ENCODE results near the gene CNOT4.

The CNOT4 gene

DNA sequence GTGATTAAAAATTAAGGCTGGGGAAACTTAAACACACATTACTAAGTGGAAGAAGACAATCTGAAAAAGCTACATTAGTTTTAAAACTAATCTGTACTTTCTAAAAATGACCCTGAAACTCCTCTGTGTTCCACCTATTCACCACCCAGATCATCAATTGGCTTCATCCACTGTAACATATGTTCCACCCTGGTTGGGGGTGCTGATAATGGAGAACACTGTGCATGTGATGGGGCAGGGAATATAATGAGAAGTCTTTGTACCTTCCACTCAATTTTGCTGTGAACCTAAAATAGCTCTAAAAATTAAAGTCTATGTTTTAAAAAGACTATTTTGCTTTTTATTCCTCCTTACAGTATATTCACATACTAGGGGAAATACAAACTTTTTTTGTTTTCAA is 132.7 kb downstream of the CNOT4 start:
- Histone ChIP-seq H3K4me3 (ENCODE audit: insufficient read depth, low read depth, low read length, poor library complexity, severe bottlenecking) (no peak overlapping the region), H3K9me3 (ENCODE audit: control insufficient read depth, low read length) (no peaks in the 10 kb centered on the region), H3K27ac (ENCODE audit: insufficient read depth, low read length, poor library complexity, severe bottlenecking) (no peak overlapping the region), H3K27me3 (replicated peaks; ENCODE audit: control insufficient read depth, insufficient read depth, low read length, poor library complexity, severe bottlenecking) (no peaks in the 10 kb centered on the region), H3K4me1 (ENCODE audit: control insufficient read depth, insufficient read depth, low read length, poor library complexity, severe bottlenecking) (no peaks in the 10 kb centered on the region), H3K36me3 (ENCODE audit: control insufficient read depth, insufficient read depth, low read length) (no peaks in the 10 kb centered on the region)
- no peak for DNase-seq

DNA sequence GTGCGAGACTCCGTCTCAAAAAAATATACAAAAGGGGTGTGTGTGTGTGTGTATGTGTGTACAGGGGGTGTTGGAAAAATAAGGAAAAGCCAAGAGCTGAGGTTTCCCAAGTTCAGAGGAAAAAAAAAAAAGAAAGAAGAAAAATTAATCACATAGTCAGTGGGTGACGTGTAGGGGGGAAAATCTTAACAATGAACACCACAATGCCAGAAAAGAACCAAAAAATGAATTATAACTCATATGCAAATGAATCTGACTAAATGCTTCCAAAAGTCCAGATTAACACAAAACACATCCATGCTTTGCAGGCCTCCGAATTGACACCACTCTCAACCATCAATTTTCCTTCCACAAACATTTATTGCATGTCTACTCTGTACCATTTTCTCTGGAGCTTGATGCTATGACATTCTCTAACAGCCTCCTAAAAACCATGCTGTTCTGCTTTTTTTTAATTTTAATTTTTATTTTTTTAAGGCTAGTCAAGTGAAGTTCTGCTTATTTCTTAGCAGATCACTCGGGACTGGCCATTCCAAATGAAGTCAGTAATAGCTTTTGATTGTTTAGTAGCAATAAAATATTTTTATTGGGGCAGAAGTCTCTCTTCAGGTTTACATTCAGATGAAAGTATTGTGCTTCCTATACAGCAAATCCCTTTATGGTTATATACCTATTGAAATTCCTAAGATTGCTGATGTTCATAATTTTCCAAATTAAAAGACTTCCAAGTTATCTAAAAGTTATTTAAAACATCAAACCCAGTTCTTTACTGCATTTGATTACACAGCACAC is 133.8 kb downstream of the CNOT4 start:
- Histone ChIP-seq H3K27me3 (replicated peaks; ENCODE audit: control insufficient read depth, insufficient read depth, low read length, poor library complexity, severe bottlenecking) (no peaks in the 10 kb centered on the region), H3K4me3 (ENCODE audit: insufficient read depth, low read depth, low read length, poor library complexity, severe bottlenecking) (no peak overlapping the region), H3K9me3 (ENCODE audit: control insufficient read depth, low read length) (no peaks in the 10 kb centered on the region), H3K4me1 (ENCODE audit: control insufficient read depth, insufficient read depth, low read length, poor library complexity, severe bottlenecking) (no peaks in the 10 kb centered on the region), H3K36me3 (ENCODE audit: control insufficient read depth, insufficient read depth, low read length) (no peaks in the 10 kb centered on the region), H3K27ac (ENCODE audit: insufficient read depth, low read length, poor library complexity, severe bottlenecking) (no peak overlapping the region)
- DNase-seq, result no peak

DNA sequence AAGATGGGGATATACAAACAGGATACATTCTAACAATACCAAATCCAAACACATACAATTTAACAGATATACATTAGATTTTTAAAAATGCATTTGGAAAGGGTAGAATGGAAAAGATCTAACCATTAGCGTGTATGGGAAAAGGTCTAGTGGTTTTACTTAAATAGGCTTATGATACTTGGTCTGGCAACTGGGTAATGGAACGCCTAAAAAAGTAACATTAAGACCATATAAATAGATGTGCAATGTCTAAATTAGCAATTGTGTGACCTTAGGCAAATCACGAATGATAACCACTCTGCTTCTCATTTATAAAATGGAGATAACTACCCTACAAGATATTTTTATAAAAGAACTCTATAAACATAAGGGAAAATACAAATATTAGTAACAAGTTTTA is 135.2 kb downstream of the CNOT4 start:
- H3K4me1 ChIP-seq (ENCODE audit: control insufficient read depth, insufficient read depth, low read length, poor library complexity, severe bottlenecking), result no peaks in the 10 kb centered on the region
- H3K27ac ChIP-seq (ENCODE audit: insufficient read depth, low read length, poor library complexity, severe bottlenecking), result no peak overlapping the region
- no peaks in the 10 kb centered on the region for H3K9me3 ChIP-seq (ENCODE audit: control insufficient read depth, low read length)
- no peaks in the 10 kb centered on the region for H3K36me3 ChIP-seq (ENCODE audit: control insufficient read depth, insufficient read depth, low read length)
- no peak overlapping the region for H3K4me3 ChIP-seq (ENCODE audit: insufficient read depth, low read depth, low read length, poor library complexity, severe bottlenecking)
- no peaks in the 10 kb centered on the region for H3K27me3 ChIP-seq (replicated peaks; ENCODE audit: control insufficient read depth, insufficient read depth, low read length, poor library complexity, severe bottlenecking)
- DNase-seq, result no peak

DNA sequence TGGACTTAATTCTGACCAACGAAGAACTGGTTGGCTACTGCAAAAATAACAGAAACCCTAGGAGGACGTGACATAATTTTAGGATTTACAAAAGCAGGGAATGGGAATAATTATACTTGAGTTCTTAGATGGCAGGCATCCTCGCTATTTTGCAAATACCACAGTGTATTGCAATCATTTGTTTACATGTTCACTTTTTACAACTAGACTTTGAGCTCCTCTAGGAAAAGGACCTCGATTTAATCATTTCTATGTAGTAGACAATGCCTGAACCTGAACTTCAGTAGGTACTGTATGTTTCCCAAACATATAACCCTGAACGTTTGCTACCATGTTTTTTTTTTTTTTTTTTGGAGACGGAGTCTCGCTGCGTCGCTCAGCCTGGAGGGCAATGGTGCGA is 137.7 kb downstream of the CNOT4 start:
- Histone ChIP-seq H3K36me3 (ENCODE audit: control insufficient read depth, insufficient read depth, low read length) (no peaks in the 10 kb centered on the region), H3K4me3 (ENCODE audit: insufficient read depth, low read depth, low read length, poor library complexity, severe bottlenecking) (no peak overlapping the region), H3K27me3 (replicated peaks; ENCODE audit: control insufficient read depth, insufficient read depth, low read length, poor library complexity, severe bottlenecking) (no peaks in the 10 kb centered on the region), H3K4me1 (ENCODE audit: control insufficient read depth, insufficient read depth, low read length, poor library complexity, severe bottlenecking) (no peaks in the 10 kb centered on the region), H3K9me3 (ENCODE audit: control insufficient read depth, low read length) (no peaks in the 10 kb centered on the region), H3K27ac (ENCODE audit: insufficient read depth, low read length, poor library complexity, severe bottlenecking) (no peak overlapping the region)
- no peak for DNase-seq

DNA sequence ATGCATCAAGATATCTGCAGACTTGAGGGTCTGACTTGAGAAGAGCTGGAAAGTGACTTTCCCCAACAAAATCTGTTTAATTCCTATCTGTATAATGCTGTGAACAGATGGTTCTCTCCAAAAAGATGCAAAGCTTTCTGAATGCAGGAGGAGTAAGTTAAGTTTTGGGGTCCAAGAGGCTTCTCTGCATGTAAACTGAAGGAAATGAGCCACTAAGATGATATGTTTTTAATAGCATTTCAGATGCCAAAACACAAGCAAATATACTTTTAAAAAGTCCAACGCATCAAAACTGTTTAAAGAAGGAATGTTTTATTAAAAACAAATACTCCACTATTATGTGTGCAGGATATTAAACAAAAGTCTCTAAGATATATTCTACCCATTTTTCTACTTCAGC is 139.2 kb downstream of the CNOT4 start:
- no peaks in the 10 kb centered on the region for H3K36me3 ChIP-seq (ENCODE audit: control insufficient read depth, insufficient read depth, low read length)
- no peak overlapping the region for H3K4me3 ChIP-seq (ENCODE audit: insufficient read depth, low read depth, low read length, poor library complexity, severe bottlenecking)
- no peak overlapping the region for H3K27ac ChIP-seq (ENCODE audit: insufficient read depth, low read length, poor library complexity, severe bottlenecking)
- H3K27me3 ChIP-seq (replicated peaks; ENCODE audit: control insufficient read depth, insufficient read depth, low read length, poor library complexity, severe bottlenecking), result no peaks in the 10 kb centered on the region
- H3K9me3 ChIP-seq (ENCODE audit: control insufficient read depth, low read length), result no peaks in the 10 kb centered on the region
- H3K4me1 ChIP-seq (ENCODE audit: control insufficient read depth, insufficient read depth, low read length, poor library complexity, severe bottlenecking), result no peaks in the 10 kb centered on the region
- no peak for DNase-seq

DNA sequence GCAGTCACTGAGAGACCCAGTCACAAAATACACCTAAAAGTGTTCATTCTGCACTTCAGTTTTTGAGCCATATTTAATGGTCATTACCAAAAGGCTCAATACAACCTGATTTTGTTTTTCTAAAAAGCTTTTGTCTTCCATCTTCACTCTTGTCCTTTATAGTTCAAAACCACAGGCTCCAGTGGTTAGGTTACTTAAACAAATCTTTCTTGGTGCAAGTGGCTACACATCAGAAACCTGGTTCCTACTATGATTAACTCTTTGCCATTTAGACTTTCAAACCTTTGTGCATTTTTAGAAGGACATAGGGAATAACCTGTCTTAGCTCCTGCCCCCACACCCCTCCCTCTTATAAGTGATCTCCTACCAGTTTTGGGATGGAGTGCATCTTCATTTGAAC is 140.5 kb downstream of the CNOT4 start:
- Histone ChIP-seq H3K4me1 (ENCODE audit: control insufficient read depth, insufficient read depth, low read length, poor library complexity, severe bottlenecking) (no peaks in the 10 kb centered on the region), H3K27ac (ENCODE audit: insufficient read depth, low read length, poor library complexity, severe bottlenecking) (no peak overlapping the region), H3K4me3 (ENCODE audit: insufficient read depth, low read depth, low read length, poor library complexity, severe bottlenecking) (no peak overlapping the region), H3K36me3 (ENCODE audit: control insufficient read depth, insufficient read depth, low read length) (no peaks in the 10 kb centered on the region), H3K9me3 (ENCODE audit: control insufficient read depth, low read length) (no peaks in the 10 kb centered on the region), H3K27me3 (replicated peaks; ENCODE audit: control insufficient read depth, insufficient read depth, low read length, poor library complexity, severe bottlenecking) (no peaks in the 10 kb centered on the region)
- no peak for DNase-seq

DNA sequence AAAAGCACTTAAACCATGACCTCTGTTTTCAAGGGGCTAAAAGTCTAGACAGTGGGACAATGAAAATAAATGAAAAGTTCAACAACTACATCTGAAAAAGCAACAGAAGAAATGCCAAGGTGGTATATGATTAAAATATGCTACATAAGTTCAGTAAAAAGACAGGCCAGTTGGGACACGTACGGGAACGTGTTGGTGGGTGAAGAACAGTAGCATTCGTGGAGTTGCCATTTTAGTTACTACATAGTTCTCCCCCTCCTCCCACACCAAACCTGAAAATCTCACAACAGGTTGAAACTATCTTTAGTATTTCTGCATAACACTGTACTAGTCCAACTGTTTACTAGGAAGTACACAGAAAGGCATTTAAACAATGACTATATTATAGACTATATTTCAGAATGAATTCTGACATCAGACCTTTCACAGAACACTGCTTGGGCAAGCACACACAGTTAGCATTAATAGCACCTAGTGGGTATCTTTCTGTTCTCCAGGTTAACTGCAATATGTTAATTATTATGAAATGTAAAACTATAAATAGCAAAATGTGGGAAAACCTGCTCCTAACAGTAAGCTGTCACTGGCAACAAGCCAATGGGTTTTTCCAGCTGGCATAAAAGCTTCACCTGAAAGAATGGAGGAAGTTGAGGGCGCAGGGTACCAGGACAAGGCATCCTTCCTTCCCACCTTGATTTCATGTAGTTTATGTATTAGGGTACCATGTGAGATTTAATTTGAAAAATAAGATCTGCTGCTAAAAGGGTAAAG is 141.3 kb downstream of the CNOT4 start:
- Histone ChIP-seq H3K4me1 (ENCODE audit: control insufficient read depth, insufficient read depth, low read length, poor library complexity, severe bottlenecking) (no peaks in the 10 kb centered on the region), H3K27ac (ENCODE audit: insufficient read depth, low read length, poor library complexity, severe bottlenecking) (no peak overlapping the region), H3K36me3 (ENCODE audit: control insufficient read depth, insufficient read depth, low read length) (peaks cover 7% of the 10 kb centered on the region), H3K27me3 (replicated peaks; ENCODE audit: control insufficient read depth, insufficient read depth, low read length, poor library complexity, severe bottlenecking) (no peaks in the 10 kb centered on the region), H3K4me3 (ENCODE audit: insufficient read depth, low read depth, low read length, poor library complexity, severe bottlenecking) (no peak overlapping the region), H3K9me3 (ENCODE audit: control insufficient read depth, low read length) (no peaks in the 10 kb centered on the region)
- no peak for DNase-seq

DNA sequence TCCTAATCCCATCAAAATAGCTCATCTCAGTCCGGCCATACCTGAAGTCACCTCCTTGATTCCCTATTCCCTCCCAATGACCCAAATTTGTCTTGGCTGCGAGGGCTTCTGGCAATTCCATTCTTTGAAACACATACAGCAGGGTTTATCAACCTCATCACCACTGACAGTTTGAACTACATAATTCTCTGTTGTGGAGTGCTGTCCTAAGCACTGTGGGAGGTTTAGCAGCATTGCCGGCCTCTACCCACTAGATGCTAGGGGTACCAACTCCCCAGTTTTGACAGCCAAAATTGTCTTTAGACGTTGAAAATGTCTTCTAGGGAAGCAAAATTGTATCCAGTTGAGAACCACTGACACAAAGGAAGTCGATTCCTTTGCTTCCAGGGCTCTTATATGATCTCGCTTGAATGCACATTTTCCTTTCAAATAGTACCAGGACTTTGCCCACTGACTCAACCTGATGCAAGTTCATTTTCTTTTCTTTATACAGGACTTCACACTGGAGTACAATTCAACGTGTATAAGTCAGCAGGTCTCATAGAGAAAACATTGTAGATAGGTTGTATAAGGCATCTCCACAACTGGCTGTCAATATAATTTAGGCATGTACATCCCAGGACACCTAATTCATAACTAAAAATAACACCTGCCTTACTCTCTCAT is 142.9 kb downstream of the CNOT4 start:
- Histone ChIP-seq H3K27ac (ENCODE audit: insufficient read depth, low read length, poor library complexity, severe bottlenecking) (no peak overlapping the region), H3K9me3 (ENCODE audit: control insufficient read depth, low read length) (no peaks in the 10 kb centered on the region), H3K36me3 (ENCODE audit: control insufficient read depth, insufficient read depth, low read length) (peaks cover 18% of the 10 kb centered on the region), H3K4me3 (ENCODE audit: insufficient read depth, low read depth, low read length, poor library complexity, severe bottlenecking) (no peak overlapping the region), H3K27me3 (replicated peaks; ENCODE audit: control insufficient read depth, insufficient read depth, low read length, poor library complexity, severe bottlenecking) (no peaks in the 10 kb centered on the region), H3K4me1 (ENCODE audit: control insufficient read depth, insufficient read depth, low read length, poor library complexity, severe bottlenecking) (no peaks in the 10 kb centered on the region)
- DNase-seq, result no peak

DNA sequence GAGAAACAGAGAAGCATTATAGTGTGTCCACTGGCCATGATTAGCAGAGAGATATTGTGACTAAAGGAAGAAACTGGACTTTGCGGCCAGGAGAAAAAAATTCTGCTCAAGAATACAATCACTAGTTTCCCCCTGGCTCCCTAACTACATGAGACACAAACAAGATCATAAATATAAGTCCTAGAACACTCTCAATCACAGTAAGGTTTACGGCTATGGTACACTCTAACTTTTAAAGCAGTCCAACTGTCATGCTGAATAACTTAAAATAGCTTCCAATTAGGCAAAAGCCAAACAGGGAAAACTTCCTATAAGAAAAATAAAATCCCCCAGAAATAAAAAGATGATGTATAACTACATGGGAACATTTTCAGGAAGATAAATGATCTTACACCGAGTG is 144.2 kb downstream of the CNOT4 start:
- no peak overlapping the region for H3K27ac ChIP-seq (ENCODE audit: insufficient read depth, low read length, poor library complexity, severe bottlenecking)
- H3K4me1 ChIP-seq (ENCODE audit: control insufficient read depth, insufficient read depth, low read length, poor library complexity, severe bottlenecking), result no peaks in the 10 kb centered on the region

DNA sequence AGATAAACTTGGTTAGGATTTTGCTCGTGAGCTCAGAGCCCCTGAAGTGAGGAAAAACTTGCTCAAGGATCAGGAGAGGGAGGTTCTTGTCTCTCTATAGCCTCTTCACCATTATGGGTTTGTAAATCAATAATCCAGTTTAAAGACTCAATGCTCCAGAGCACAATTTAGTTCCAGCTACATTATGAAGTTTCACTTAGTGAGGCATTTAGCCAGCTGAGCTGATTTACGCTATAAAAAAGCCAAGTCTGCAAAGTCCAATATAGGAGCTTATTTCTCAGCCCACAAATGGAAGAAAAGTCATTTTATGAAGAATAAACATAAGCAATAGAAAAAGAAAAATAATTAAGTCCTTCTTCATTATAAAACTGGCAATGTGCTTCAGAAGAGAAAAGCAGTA is 145.7 kb downstream of the CNOT4 start:
- no peak overlapping the region for H3K27ac ChIP-seq (ENCODE audit: insufficient read depth, low read length, poor library complexity, severe bottlenecking)
- no peaks in the 10 kb centered on the region for H3K4me1 ChIP-seq (ENCODE audit: control insufficient read depth, insufficient read depth, low read length, poor library complexity, severe bottlenecking)
- H3K4me3 ChIP-seq (ENCODE audit: insufficient read depth, low read depth, low read length, poor library complexity, severe bottlenecking), result no peak overlapping the region
- DNase-seq, result no peak
- H3K36me3 ChIP-seq (ENCODE audit: control insufficient read depth, insufficient read depth, low read length), result peaks cover 18% of the 10 kb centered on the region
- H3K27me3 ChIP-seq (replicated peaks; ENCODE audit: control insufficient read depth, insufficient read depth, low read length, poor library complexity, severe bottlenecking), result no peaks in the 10 kb centered on the region
- H3K9me3 ChIP-seq (ENCODE audit: control insufficient read depth, low read length), result no peaks in the 10 kb centered on the region

More for the DNA sequence above, 144.2 kb downstream of the CNOT4 start:
- no peaks in the 10 kb centered on the region for H3K9me3 ChIP-seq (ENCODE audit: control insufficient read depth, low read length)
- H3K4me3 ChIP-seq (ENCODE audit: insufficient read depth, low read depth, low read length, poor library complexity, severe bottlenecking), result no peak overlapping the region
- no peak for DNase-seq
- no peaks in the 10 kb centered on the region for H3K27me3 ChIP-seq (replicated peaks; ENCODE audit: control insufficient read depth, insufficient read depth, low read length, poor library complexity, severe bottlenecking)
- peaks cover 18% of the 10 kb centered on the region for H3K36me3 ChIP-seq (ENCODE audit: control insufficient read depth, insufficient read depth, low read length)
